GM19023 (cell line): ENCODE results near the gene RBM48.
"Not testable (repeated sequence)": the region's sequence is repeated elsewhere in the genome, so short reads cannot be mapped to it uniquely, and the experiment has no call there.

Source experiments
- ATAC-seq: cut with Tn5 transposase; IDR thresholded peaks from one replicate; pipeline ENCODE4 v1.9.1; 2021; ENCODE audit warnings: mild to moderate bottlenecking, moderate library complexity; ENCODE audit not compliant: unreplicated experiment

RBM48 gene

GRCh38 chr7:92528188-92528957 is at the start of gene RBM48, which contains the start of gene PEX1:
RBM48 (plus strand) TSS chr7:92528795; CDS start chr7:92528814, 19 bp downstream.
PEX1 (minus strand) TSS chr7:92528520; CDS start chr7:92528435, 85 bp downstream.
- ATAC-seq: peak; percentile 94

GRCh38 chr7:92479146-92479545 is 49.4 kb upstream of the RBM48 start:
- ATAC-seq: not testable (repeated sequence)

DNA sequence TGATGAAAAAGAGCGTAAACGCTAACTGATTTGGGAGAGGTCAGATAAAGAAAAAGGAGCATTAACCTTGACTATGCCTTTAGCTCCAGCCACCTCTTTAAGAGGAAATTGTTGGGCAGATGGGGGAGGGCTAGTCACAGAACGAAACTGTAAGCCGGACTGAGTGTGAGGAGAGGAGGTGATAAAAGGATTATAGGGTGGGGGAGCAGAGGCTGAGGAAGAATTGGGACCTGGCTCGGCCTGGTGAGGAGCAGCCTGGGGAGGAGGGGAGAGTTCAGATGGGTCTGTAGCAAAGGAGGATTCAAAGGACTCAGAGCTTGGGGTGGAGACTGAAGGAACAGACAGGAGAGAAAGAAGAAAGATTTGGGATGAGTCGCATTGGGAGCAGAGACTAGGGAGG is 45.0 kb upstream of the RBM48 start:
- not testable (repeated sequence) for ATAC-seq

DNA sequence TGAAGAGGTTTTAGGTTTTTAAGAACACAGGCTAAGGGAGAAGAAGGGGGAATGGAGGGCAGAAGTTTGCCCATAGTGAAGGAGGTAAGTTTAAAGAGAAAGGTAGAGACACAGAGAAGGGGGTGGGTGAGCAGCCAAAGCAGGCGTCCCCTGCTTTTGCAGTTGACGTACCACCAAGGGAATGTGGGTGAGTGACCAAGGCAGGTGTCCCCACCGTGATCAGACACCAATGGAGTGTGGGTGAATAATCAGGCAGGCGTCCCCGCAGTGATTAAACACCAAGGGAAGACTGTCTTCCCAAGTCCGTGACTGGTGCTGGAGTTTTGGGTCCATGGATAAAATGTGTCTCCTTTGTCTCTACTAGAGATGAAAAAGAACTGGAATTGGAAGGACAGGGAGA is 44.4 kb upstream of the RBM48 start:
- ATAC-seq: not testable (repeated sequence)

DNA sequence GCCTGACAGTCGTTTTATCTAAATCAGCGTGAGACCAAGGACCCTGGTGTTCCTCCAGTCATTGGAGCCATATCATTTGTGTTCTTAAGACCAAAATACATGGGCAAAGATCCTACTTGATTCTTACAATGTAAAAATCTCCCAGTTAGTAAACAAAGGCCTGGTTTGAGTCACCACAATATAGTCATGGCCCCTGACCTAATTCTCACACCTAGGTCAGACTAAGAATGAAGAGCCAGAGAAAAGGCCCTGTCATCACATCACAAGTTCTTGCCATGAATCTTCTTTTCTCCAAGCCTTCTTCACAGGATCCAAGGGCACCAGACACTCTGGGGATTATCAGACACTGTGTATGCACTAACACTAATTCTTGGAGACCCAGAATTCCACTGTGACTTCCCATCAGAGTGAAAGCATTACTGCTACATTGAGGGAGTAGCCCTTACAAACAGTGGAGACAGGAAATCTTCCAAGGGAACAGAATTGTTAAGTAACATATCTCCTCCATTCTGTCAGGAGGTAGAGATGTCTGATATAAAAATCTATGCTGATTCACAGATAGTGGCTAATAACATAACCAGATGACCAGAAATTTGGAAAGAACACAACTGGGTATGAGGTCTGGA is 43.2 kb upstream of the RBM48 start:
- ATAC-seq: no peak

DNA sequence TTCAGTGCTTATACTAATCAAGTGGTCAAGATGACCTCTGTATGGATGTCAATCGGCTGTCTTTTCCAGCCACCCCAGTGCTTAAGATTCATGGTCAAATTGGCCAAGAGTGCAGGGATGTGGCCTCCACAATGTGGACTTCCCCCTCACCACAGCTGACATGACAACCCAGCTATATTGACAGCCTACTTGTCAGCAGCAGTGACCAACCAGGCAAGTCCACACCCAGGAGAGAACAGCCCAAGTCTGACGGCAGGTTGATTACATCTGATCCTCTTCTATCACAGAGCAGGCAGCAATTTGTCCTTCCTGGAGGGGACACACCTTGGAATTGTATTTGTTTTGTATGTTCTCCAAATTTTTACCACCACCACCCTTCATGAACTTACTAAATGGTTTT is 42.6 kb upstream of the RBM48 start:
- ATAC-seq: no peak

- ATAC-seq: no peak
Observed at GRCh38 chr7:92487804-92488203, 40.8 kb upstream of the RBM48 start.

DNA sequence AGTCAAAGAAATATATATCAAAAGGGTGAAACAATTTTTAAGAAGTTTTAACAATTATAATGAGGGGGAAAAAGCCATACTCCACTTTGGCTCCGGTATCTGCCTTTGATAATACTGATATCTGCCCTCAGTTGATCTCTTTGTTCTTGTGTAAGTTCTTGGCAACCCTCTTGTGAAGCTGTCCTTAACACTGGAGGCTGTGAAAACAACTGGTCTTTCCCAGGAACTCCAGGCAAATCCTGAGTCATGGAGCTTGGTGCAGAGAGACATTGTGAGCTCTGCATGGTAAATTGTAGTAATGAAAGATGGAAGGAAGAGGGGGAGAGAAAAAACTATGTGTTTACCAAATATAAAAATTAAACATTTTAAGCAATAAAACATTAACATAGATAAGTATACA is 39.0 kb upstream of the RBM48 start:
- no peak for ATAC-seq

DNA sequence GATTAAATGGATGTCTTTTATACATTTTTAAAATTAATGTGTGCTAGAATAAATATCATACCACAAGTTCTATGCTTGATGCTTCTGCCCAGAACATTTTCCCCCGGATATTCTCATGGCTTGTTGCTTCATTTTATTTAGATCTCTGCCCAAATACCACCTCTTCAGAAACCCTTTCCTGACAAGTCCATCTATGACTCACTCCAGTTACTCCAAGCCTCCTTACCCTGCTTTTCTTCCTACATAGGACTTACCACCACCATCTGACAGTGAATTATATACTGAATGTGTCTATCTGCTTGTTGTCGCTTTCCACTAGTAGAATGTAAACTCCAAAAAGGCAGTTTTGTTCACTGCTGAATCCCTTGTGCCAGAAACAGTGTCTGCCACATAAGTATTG is 31.7 kb upstream of the RBM48 start:
- ATAC-seq: no peak

- ATAC-seq: no peak
Observed at GRCh38 chr7:92498557-92498956, 30.0 kb upstream of the RBM48 start.

GRCh38 chr7:92503767-92504166 is 24.8 kb upstream of the RBM48 start:
- no peak for ATAC-seq

GRCh38 chr7:92504563-92504962 is 24.0 kb upstream of the RBM48 start:
- no peak for ATAC-seq

GRCh38 chr7:92506363-92506762 is 22.2 kb upstream of the RBM48 start:
- ATAC-seq: no peak

- no peak for ATAC-seq
Observed at GRCh38 chr7:92508946-92509345, 19.6 kb upstream of the RBM48 start.

DNA sequence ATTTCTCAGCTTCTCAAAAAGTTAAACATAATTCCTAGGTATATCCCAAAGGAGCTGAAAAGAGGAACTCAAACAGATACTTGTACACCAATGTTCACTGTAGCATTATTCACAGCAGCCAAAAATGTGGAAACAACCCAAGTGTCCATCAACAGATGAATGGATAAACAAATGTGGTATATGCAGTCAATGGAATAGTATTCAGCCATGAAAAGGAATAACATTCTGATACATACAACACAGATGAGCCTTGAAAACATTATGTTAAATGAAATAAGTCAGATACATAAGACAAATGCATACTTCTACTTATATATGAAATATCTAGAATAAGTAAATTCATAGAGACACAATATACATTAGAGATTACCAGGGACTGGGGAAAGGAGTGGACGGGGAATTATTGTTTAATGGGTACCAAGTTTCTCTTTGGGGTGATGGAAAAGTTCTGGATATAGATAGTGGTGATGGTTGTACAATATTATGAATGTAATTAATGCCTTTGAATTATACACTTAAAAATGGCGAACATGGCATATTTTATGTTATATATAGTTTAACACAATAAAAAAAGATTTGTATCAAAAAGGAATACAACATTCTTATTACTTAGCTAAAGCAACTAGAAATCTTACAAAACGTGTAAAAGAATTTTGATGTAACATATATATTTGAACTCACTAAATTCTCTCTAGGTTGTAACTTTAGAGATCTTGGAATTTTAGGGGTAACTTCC is 15.3 kb upstream of the RBM48 start:
- no peak for ATAC-seq

- no peak for ATAC-seq
Observed at GRCh38 chr7:92517631-92518030, 11.0 kb upstream of the RBM48 start.

DNA sequence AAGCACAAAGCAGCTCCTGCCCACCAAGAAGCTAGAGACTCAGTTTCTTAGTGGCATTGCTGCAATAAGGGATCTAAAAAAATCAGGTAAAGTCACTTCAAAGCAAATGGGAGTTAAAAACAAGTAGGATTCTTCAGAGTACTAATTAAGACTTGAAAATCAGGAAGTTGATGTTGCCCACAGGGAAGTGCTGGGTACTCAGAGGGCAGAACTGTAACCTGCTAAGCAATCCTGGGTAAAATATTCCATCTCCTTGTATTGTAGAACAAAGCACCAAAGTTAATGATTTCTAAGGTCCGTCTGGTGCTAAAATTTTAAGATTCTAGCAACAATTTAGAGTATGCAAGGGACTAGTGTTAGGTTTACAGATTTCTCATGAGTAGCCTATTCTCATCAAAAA is 8.6 kb upstream of the RBM48 start:
- no peak for ATAC-seq

GRCh38 chr7:92523110-92523509 is 5.5 kb upstream of the RBM48 start:
- no peak for ATAC-seq

DNA sequence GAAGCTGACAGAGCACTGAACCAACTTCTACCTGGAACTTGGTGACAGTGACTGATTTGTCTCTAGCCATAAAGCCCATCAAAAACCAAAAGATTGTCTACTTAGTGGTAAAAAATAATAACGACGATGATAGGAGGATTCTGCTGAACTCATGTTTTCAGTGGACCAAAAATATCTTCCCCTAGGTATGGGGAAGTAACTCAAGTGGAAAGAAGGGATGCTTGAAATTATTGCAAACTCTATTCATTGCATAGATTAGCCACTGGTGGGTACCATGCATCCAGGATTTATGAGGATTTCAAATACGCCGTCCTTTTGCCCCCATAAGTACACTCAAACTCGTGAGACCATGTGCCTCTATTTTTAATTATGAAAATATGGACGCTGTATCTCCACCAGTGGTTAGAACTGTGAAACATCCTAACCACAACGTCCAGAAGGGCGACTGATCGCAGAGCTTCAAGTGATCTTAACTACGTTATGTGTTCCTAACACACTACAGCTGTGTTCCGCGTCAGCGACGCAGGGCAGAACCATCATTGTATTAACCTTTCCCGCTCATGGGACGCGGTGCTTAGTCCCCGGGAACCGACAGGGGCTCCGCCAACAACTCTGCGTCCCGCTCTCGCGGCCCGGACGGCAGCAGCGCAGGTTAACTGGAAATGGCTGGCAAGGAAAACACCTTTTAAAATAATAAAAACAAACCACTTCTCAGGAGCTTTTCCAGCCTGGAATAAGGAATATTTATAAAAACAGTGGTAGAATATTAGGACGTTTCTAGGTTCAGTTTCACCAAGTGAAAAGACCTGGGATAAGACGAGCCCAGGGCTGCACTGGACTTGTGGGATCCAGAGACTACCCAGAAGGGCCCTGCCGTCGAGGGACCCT is 1.1 kb upstream of the RBM48 start:
- ATAC-seq: peak; percentile 27

DNA sequence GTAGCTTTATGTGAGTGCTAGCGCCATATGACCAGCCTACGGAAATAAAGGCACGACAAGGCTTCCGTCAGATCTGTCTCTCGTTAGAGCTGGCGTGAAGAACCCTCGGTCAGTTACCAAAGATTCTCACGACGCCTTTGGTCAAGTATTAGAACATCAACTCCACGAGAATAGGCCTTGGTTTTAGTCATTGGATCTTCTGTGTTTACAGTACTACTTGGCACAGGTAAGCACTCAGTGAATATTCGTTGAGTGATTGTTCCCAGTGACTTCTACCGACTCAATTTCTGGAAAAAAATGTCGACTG is 316 bp downstream of the RBM48 start:
- ATAC-seq: peak; percentile 5

DNA sequence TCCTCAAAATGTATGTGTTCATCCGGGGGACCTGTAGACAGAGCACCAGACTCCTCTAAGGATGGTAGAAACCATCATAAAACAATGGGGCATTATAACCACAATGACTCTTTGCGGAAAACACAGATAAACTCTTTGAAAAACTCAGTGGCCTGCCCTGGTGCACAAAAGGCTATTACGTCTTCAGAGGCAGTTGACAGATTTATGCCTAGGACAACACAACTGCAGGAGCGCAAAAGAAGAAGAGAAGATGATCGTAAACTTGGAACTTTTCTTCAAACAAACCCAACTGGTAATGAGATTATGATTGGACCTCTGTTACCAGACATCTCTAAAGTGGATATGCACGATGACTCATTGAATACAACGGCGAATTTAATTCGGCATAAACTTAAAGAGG is 6.0 kb downstream of the RBM48 start:
- no peak for ATAC-seq
